ENCODE results near the gene TMEM169.

DNA sequence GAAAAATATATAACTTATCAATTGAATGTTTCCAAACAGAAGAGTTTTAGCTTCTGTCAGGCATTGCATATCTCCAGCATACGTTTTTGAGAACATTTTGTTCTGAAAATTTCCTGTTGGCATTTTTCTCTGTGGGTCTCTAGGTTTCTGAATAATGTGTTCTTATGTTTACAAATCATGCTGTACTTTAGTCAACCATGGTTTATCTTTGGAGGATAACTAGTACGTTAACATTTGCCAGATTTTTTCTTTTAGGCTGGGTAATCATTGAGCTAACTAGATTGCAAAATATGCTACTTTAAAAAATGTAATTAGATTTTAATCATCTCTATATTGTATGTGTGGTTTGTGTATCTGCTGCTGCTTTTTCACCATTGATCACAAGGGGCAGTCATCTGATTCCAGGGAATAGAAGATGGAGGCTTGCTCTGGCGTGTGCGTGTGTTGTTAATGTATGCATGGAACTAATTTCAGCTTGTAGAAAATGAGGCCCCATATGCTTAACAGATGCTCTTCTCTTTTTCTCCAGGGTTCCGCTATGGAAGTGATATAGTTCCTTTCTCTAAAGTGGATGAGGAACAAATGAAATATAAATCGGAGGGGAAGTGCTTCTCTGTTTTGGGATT is 48.7 kb downstream of the TMEM169 start:
- TF ChIP-seq, protein P1, sequence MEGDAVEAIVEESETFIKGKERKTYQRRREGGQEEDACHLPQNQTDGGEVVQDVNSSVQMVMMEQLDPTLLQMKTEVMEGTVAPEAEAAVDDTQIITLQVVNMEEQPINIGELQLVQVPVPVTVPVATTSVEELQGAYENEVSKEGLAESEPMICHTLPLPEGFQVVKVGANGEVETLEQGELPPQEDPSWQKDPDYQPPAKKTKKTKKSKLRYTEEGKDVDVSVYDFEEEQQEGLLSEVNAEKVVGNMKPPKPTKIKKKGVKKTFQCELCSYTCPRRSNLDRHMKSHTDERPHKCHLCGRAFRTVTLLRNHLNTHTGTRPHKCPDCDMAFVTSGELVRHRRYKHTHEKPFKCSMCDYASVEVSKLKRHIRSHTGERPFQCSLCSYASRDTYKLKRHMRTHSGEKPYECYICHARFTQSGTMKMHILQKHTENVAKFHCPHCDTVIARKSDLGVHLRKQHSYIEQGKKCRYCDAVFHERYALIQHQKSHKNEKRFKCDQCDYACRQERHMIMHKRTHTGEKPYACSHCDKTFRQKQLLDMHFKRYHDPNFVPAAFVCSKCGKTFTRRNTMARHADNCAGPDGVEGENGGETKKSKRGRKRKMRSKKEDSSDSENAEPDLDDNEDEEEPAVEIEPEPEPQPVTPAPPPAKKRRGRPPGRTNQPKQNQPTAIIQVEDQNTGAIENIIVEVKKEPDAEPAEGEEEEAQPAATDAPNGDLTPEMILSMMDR (conservative IDR thresholded peaks at IDR 0.05; ENCODE audit: low read depth, low read length): no peak
- TF ChIP-seq MXI1 (IDR thresholded peaks at IDR 0.05; ENCODE audit: borderline replicate concordance, low read depth, low read length): no peak
